ENCODE measurements around the gene ZFPL1. TPM values are rescaled to one million over a fixed set of nuclear protein-coding genes. Genes with fewer than 3 reads are reported as not detected.
A peak's percentile ranks its signal among the peaks of the same experiment; 100 is the strongest.

ZFPL1 gene
- total RNA-seq, 3 donors from 2014 or later (not counting 1 experiment from before 2014, with no cell fraction given): 49.8 to 60.2 (median 50.8) TPM

DNA sequence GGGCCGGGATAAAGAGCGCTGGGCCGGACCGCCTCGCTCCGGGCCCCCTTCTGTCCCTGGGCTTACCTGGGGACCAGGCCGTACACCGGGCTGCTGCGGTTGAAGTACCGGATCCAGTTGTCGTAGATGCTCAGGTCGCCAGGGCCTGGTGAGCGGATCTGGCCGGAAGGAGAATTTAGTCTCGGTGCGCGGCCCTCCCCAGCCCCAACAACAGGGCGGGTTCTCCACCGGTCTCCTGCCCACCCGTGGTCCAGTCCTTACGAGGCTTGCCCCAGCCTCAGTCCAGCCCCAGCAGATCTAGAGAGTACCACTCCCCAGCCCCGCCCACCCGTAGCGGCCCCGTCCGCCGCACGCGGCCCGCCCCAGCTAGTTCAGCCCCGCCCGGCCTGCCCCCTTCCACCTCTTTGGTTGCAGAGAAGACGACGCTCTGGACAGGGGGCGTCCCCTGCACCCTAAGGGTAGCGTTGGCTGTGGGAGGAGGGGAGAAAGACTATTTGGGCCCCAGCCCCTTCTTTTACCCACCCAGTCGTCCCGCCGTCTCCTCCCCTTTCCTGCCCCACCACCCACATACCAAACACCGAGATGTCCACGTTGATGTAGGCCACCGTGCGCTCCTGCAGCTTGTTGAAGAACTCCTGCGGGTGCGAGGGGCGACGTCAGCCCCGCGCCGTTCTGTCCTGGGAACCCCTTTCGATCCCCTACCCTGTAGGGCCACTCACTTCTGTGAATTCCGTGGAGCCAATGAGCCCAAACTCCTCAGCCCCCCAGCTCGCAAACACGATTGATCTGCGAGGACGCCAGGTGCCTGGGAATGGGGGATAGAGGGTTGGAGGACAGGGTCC lies 36.2 kb upstream of the ZFPL1 start:
- no peak for TF ChIP-seq CTCF (IDR thresholded peaks at IDR 0.05)
- H3K9me3 ChIP-seq (ENCODE audit: control insufficient read depth, insufficient read depth, low read length): no peaks in the 10 kb centered on the region
- H3K36me3 Mint-ChIP-seq: no peaks in the 10 kb centered on the region
- peak overlapping the region; percentile 55 for H3K4me3 ChIP-seq (ENCODE audit: low read length)
- no peaks in the 10 kb centered on the region for H3K9me3 Mint-ChIP-seq
- peak overlapping the region; percentile 40 for H3K27ac ChIP-seq (ENCODE audit: low read length)
- WGBS (ENCODE audit: insufficient coverage): 26% methylated on average over 43 of the region's 56 CpGs
- H3K36me3 ChIP-seq (ENCODE audit: control insufficient read depth, insufficient read depth, low read length): peaks cover 5% of the 10 kb centered on the region
- no peaks in the 10 kb centered on the region for H3K27me3 ChIP-seq (ENCODE audit: control insufficient read depth, insufficient read depth, low read length)
- intact Hi-C loops (cut with micrococcal nuclease): no loop called here
- H3K4me1 ChIP-seq (ENCODE audit: control insufficient read depth, insufficient read depth, low read length): peaks cover 26% of the 10 kb centered on the region
- H3K4me3 Mint-ChIP-seq: peak overlapping the region; percentile 90
- peaks cover 14 to 28% of the 10 kb centered on the region in 2 donors for H3K4me1 Mint-ChIP-seq
- peak overlapping the region; percentile 50 to 85 for H3K27ac Mint-ChIP-seq
- DNase-seq: peak; percentile 27 to 44
- peak; percentile 75 to 86 (median 84) for ATAC-seq
- H3K27me3 Mint-ChIP-seq (ENCODE audit: low read depth in 2 of 2): no peaks in the 10 kb centered on the region

GRCh38 chr11:65051398-65051858 lies 32.6 kb upstream of the ZFPL1 start:
- Mint-ChIP-seq H3K36me3 (no peaks in the 10 kb centered on the region), H3K27me3 (ENCODE audit: low read depth in 2 of 2) (peaks cover 0 to 6% of the 10 kb centered on the region in 2 donors), H3K4me1 (peaks cover 16 to 24% of the 10 kb centered on the region in 2 donors), H3K4me3 (no peak overlapping the region), H3K9me3 (no peaks in the 10 kb centered on the region), H3K27ac (no peak overlapping the region)
- ATAC-seq (no peak), DNase-seq (no peak)
- H3K36me3 ChIP-seq (ENCODE audit: control insufficient read depth, insufficient read depth, low read length): no peaks in the 10 kb centered on the region
- no peak overlapping the region for H3K27ac ChIP-seq (ENCODE audit: low read length)
- no peak overlapping the region for H3K4me3 ChIP-seq (ENCODE audit: low read length)
- H3K9me3 ChIP-seq (ENCODE audit: control insufficient read depth, insufficient read depth, low read length): no peaks in the 10 kb centered on the region
- peaks cover 30% of the 10 kb centered on the region for H3K4me1 ChIP-seq (ENCODE audit: control insufficient read depth, insufficient read depth, low read length)
- no peak for TF ChIP-seq CTCF (IDR thresholded peaks at IDR 0.05)
- no peaks in the 10 kb centered on the region for H3K27me3 ChIP-seq (ENCODE audit: control insufficient read depth, insufficient read depth, low read length)
- intact Hi-C loops (cut with micrococcal nuclease): no loop called here
- 78% methylated on average over 9 of the region's 9 CpGs for WGBS (ENCODE audit: insufficient coverage)

DNA sequence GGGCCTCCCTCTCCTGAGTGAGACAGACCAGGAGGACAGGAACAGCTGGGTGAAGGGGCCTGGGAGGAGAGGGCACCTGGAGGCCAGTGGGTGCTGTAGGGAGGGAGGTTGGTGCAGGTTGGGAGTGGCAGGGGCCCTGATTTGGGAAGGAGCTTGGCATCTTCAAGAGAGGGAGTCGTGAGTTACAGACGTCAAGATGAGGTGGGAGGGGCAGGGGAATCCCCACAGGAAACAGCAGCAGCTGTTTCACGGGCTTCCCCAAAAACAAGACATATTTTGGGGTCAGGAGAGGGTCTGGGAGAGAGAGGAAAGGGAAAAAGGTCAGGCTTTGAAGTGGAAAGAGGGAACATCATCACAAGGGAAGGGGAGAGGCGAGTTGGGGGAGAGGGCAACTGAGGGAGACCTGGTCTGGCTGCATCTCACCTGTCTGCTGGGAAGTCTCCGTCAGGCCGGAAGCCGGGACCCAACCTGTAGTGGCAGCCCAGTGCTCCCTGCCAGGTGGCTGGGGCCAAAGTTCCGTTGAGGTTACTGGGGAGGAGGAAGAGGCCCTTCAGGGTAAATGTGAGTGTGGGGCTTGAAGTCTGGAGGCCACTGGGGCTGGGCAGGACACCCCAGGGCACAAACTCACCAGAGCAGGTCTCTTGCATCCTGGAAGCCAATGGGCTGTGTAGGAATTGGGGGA lies 30.1 kb upstream of the ZFPL1 start:
- intact Hi-C loops (cut with micrococcal nuclease): no loop called here
- H3K27me3 Mint-ChIP-seq (ENCODE audit: low read depth in 2 of 2): peaks cover 0 to 6% of the 10 kb centered on the region in 2 donors
- H3K9me3 Mint-ChIP-seq: no peaks in the 10 kb centered on the region
- H3K4me1 Mint-ChIP-seq: peaks cover 5 to 9% of the 10 kb centered on the region in 2 donors
- peaks cover 11% of the 10 kb centered on the region for H3K4me1 ChIP-seq (ENCODE audit: control insufficient read depth, insufficient read depth, low read length)
- no peak overlapping the region for H3K4me3 ChIP-seq (ENCODE audit: low read length)
- 10% methylated on average over 8 of the region's 8 CpGs for WGBS (ENCODE audit: insufficient coverage)
- peak overlapping the region in 1 of 2 donors; percentile 72 for H3K27ac Mint-ChIP-seq
- H3K9me3 ChIP-seq (ENCODE audit: control insufficient read depth, insufficient read depth, low read length): no peaks in the 10 kb centered on the region
- no peaks in the 10 kb centered on the region for H3K27me3 ChIP-seq (ENCODE audit: control insufficient read depth, insufficient read depth, low read length)
- TF ChIP-seq CTCF (IDR thresholded peaks at IDR 0.05): no peak
- H3K36me3 ChIP-seq (ENCODE audit: control insufficient read depth, insufficient read depth, low read length): no peaks in the 10 kb centered on the region
- no peak overlapping the region for H3K27ac ChIP-seq (ENCODE audit: low read length)
- no peaks in the 10 kb centered on the region for H3K36me3 Mint-ChIP-seq
- DNase-seq (peak in 1 of 2 donors; percentile 71), ATAC-seq (peak in 1 of 3 donors; percentile 24)
- H3K4me3 Mint-ChIP-seq: no peak overlapping the region
